Natural killer cell (primary cell): ENCODE data around the gene NGEF. TPM values are rescaled to one million over a fixed set of nuclear protein-coding genes. Genes with fewer than 3 reads are reported as not detected.

Source experiments
- ATAC-seq, 3 donors: fragments of 150-1000 bp in 2 of 3; fragments of 200-7000 bp in 1 of 3; cut with Tn5 transposase; 1 replicate in 1 of 3; 2 replicates in 2 of 3; pipeline ENCODE4 v1.10.0; 2021; ENCODE audit warnings: mild to moderate bottlenecking in 2 of 3, moderate library complexity in 2 of 3
- DNase-seq, 2 donors: peaks; one replicate each; pipeline versions ENCODE4 v3.0.0 to v3.0.0-alpha.2; 2013 to 2021; ENCODE audit warnings: mixed read lengths in 1 of 2
- H3K27ac ChIP-seq: one replicate; pipeline ENCODE4 v1.5.1; 2013; ENCODE audit warnings: mild to moderate bottlenecking, low read length
- H3K27me3 ChIP-seq: one replicate; pipeline ENCODE4 v1.6.1; 2013; ENCODE audit warnings: low read length; ENCODE audit not compliant: control insufficient read depth, insufficient read depth
- H3K36me3 ChIP-seq: one replicate; pipeline ENCODE4 v1.6.1; 2013; ENCODE audit warnings: low read length; ENCODE audit not compliant: control insufficient read depth, insufficient read depth
- H3K4me1 ChIP-seq: one replicate; pipeline ENCODE4 v1.6.1; 2013; ENCODE audit warnings: low read length; ENCODE audit not compliant: control insufficient read depth, insufficient read depth
- H3K4me3 ChIP-seq: one replicate; pipeline ENCODE4 v1.5.1; 2013; ENCODE audit warnings: low read length
- H3K9me3 ChIP-seq: one replicate; pipeline ENCODE4 v1.6.1; 2013; ENCODE audit warnings: low read length; ENCODE audit not compliant: control insufficient read depth, insufficient read depth
- H3K27ac Mint-ChIP-seq, 2 donors: one replicate each; pipeline ENCODE4 v1.8.0; 2022; ENCODE audit warnings: mild to moderate bottlenecking in 2 of 2, mixed read lengths in 2 of 2, moderate library complexity in 1 of 2
- H3K27me3 Mint-ChIP-seq, 2 donors: one replicate each; pipeline ENCODE4 v1.8.0; 2022; ENCODE audit warnings: low read depth in 2 of 2, mixed read lengths in 2 of 2
- H3K36me3 Mint-ChIP-seq: one replicate; pipeline ENCODE4 v1.8.0; 2022; ENCODE audit warnings: mixed read lengths
- H3K4me1 Mint-ChIP-seq, 2 donors: one replicate each; pipeline ENCODE4 v1.8.0; 2022; ENCODE audit warnings: mixed read lengths in 2 of 2
- H3K4me3 Mint-ChIP-seq: one replicate; pipeline ENCODE4 v1.8.0; 2022; ENCODE audit warnings: mild to moderate bottlenecking, moderate library complexity, mixed read lengths
- H3K9me3 Mint-ChIP-seq, 2 donors: one replicate each; pipeline ENCODE4 v1.8.0; 2022; ENCODE audit warnings: mixed read lengths in 2 of 2
- WGBS: methylation state at CpG from one replicate; pipeline ENCODE4 v1.1.7; 2013; ENCODE audit warnings: missing lambda C conversion rate; ENCODE audit not compliant: insufficient coverage; 5-methylcytosine and 5-hydroxymethylcytosine counted together
- intact Hi-C: fragments of 100-400 bp; cut with micrococcal nuclease; formaldehyde crosslinking; loops from one replicate; pipeline ENCODE4 v1.14.2; 2022
- total RNA-seq, 4 donors: library from RNA; stranded (reverse); fragments of 120-200 nt in 1 of 4; gene quantifications; one replicate each; pipeline versions ENCODE4 v1.2.3 to v1.2.4, GENCODE V29; 2013 to 2022
- TF ChIP-seq, protein P1 (sequence below): fragments of 200-600 bp; IDR thresholded peaks from one replicate; pipeline ENCODE4 v1.8.0; 2022; ENCODE audit warnings: antibody characterized with exemption

Gene NGEF
- total RNA-seq, 3 donors from 2014 or later (not counting 1 experiment from before 2014, with no cell fraction given) = not detected

DNA sequence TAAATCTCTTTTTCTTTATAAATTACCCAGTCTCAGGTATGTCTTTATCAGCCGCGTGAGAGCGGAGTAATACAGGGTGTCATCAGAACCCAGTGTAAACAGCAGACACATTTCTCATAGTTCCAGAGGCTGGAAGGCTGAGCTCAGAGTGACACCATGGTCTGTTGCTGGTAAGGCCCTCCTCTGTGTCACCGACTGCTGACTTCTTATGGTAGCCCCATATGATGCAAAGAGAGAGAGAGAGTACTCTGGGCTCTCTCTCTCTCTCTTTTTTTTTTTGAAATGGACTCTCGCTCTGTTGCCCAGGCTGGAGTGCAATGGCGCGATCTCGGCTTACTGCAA, 83.0 kb downstream of the NGEF start:
- H3K27ac Mint-ChIP-seq = no peak overlapping the region
- Histone ChIP-seq H3K36me3 (no peaks in the 10 kb centered on the region), H3K4me3 (no peak overlapping the region), H3K9me3 (no peaks in the 10 kb centered on the region), H3K4me1 (peaks cover 10% of the 10 kb centered on the region), H3K27ac (no peak overlapping the region), H3K27me3 (peaks cover 16% of the 10 kb centered on the region)
- H3K27me3 Mint-ChIP-seq = peaks cover 39 to 46% of the 10 kb centered on the region in 2 donors
- peaks cover 0 to 9% of the 10 kb centered on the region in 2 donors for H3K4me1 Mint-ChIP-seq
- H3K36me3 Mint-ChIP-seq = no peaks in the 10 kb centered on the region
- peak overlapping the region; percentile 42 for H3K4me3 Mint-ChIP-seq
- TF ChIP-seq, protein P1, sequence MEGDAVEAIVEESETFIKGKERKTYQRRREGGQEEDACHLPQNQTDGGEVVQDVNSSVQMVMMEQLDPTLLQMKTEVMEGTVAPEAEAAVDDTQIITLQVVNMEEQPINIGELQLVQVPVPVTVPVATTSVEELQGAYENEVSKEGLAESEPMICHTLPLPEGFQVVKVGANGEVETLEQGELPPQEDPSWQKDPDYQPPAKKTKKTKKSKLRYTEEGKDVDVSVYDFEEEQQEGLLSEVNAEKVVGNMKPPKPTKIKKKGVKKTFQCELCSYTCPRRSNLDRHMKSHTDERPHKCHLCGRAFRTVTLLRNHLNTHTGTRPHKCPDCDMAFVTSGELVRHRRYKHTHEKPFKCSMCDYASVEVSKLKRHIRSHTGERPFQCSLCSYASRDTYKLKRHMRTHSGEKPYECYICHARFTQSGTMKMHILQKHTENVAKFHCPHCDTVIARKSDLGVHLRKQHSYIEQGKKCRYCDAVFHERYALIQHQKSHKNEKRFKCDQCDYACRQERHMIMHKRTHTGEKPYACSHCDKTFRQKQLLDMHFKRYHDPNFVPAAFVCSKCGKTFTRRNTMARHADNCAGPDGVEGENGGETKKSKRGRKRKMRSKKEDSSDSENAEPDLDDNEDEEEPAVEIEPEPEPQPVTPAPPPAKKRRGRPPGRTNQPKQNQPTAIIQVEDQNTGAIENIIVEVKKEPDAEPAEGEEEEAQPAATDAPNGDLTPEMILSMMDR = no peak
- DNase-seq (no peak), ATAC-seq (no peak)
- intact Hi-C loops = no loop called here
- 91% methylated on average over 8 of the region's 8 CpGs for WGBS
- no peaks in the 10 kb centered on the region for H3K9me3 Mint-ChIP-seq

DNA sequence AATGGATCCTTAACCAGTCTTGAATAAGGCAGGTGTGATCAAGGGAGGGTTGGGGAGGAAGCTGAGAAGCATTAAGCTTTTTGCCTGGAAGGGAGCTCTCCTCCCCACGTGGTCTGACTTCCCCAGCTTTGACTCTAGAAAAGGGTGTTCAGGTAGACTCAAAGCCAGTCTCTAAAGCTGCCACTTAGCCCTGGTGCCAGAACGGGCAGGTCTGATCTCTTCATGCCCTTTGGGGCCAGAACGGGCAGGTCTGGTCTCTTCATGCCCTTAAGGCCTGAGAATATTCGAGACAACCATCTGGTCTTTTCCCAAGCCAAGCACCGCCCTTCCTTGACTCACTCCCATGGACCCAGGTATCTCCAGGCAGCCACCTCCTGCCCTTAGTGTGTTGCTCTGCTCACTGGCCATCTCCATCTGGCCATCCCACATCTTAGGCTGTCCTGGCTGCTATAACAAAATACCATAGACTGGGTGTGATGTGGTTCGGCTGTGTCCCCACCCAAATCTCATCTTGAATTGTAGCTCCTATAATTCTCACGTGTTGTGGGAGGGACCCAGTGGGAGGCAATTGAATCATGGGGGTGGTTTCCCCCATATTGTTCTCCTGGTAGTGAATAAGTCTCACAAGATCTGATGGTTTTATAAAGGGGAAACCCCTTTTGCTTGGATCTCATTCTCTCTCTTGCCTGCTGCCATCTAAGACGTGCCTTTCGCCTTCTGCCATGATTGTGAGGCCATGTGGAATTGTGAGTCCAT, 83.6 kb downstream of the NGEF start:
- intact Hi-C loops = no loop called here
- Mint-ChIP-seq H3K27ac (no peak overlapping the region), H3K4me1 (peaks cover 0 to 9% of the 10 kb centered on the region in 2 donors), H3K9me3 (no peaks in the 10 kb centered on the region), H3K27me3 (peaks cover 44 to 47% of the 10 kb centered on the region in 2 donors), H3K36me3 (no peaks in the 10 kb centered on the region), H3K4me3 (peak overlapping the region; percentile 70)
- Histone ChIP-seq H3K36me3 (no peaks in the 10 kb centered on the region), H3K27ac (no peak overlapping the region), H3K4me3 (no peak overlapping the region), H3K4me1 (peaks cover 10% of the 10 kb centered on the region), H3K27me3 (peaks cover 16% of the 10 kb centered on the region), H3K9me3 (no peaks in the 10 kb centered on the region)
- 82% methylated on average over 7 of the region's 9 CpGs for WGBS
- ATAC-seq (no peak), DNase-seq (no peak)
- TF ChIP-seq, protein P1 = no peak

DNA sequence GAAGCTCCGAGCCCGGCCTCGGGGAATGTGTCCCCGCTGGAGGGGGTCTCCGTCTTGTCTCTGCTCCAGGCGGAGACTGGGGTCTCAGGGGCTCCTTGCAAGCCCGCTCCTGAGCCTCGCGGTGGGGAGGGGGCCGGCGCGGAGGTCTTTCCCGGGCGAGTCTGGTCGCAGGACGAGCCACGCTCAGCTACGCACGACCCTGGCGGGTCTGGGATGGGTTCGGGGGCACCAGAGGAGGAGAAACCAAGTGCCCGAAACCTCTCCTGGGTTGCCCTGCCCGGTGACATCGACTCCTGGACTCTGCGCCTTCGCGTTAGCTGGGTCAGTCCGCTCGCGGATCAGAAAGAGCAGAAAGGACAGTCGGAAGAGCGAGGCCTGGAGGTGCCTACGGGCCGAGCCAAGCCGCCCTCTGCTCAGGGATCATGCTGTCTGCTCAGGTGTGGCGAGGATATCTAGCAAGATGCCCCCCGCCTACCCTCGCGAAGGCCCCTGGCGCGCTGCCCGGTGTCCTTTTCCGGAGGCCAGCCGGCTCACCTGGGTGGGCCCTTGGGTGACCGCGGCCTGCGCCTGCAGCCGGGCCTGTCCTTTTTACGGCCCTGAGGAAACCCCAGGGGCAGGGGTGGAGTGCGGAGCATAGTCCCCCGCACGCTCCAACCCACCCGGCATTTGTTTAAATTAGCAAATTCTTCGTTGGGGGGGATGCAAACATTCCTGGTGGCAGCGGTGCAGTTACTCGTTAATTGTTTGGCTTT, 84.3 kb downstream of the NGEF start:
- DNase-seq (no peak), ATAC-seq (peak in 1 of 3 donors; percentile 8)
- peaks cover 16% of the 10 kb centered on the region for H3K27me3 ChIP-seq
- TF ChIP-seq, protein P1 = no peak
- WGBS = 29% methylated on average over 56 of the region's 56 CpGs
- H3K4me3 ChIP-seq = no peak overlapping the region
- Mint-ChIP-seq H3K4me1 (peaks cover 0 to 9% of the 10 kb centered on the region in 2 donors), H3K27me3 (peaks cover 45 to 46% of the 10 kb centered on the region in 2 donors), H3K36me3 (no peaks in the 10 kb centered on the region), H3K27ac (no peak overlapping the region), H3K4me3 (peak overlapping the region; percentile 70), H3K9me3 (no peaks in the 10 kb centered on the region)
- intact Hi-C loops = no loop called here
- H3K27ac ChIP-seq = no peak overlapping the region
- peaks cover 10% of the 10 kb centered on the region for H3K4me1 ChIP-seq
- H3K36me3 ChIP-seq = no peaks in the 10 kb centered on the region
- no peaks in the 10 kb centered on the region for H3K9me3 ChIP-seq
